Glomerular endothelial cell (primary cell): ENCODE data around the gene DIP2C. TPM values are rescaled to one million over a fixed set of nuclear protein-coding genes. Genes with fewer than 3 reads are reported as not detected.

Experiments
- DNase-seq: peaks from one replicate; pipeline ENCODE4 v3.0.0-alpha.2; 2011; ENCODE audit warnings: low read depth, low spot score; ENCODE audit errors: extremely low read depth
- total RNA-seq: library from RNA; depleted of rRNA; stranded (reverse); fragments of >200 nt; gene quantifications from 2 replicates; pipeline ENCODE4 v1.2.3, GENCODE V29; 2015

Gene DIP2C
- total RNA-seq, 1 donor from 2014 or later: 16.5 TPM

DNA sequence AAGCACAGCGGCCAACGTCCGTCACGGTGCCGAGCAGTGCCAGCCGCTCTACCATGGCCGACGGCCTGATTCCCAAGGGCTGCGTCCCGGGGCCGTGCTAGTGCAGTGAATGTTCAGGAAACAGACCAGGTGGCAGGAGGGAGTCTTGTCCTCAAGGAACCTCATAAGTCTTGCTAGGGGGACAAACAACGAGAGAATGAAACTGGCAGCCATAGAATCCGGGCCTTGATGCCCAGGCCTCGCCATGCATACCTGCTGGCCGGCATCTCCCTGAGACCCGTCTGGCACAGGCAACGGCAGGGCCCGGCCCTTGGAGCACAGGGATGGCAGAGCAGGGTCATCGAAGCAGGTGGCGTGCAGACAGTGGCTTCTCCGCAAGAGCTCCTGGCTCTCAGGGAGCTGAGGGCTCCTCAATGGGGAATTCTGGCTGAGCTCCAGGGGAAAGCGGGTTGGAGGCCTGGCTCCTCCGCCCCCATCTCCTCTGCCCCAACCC lies 58.8 kb downstream of the DIP2C start:
- DNase-seq: no peak

DNA sequence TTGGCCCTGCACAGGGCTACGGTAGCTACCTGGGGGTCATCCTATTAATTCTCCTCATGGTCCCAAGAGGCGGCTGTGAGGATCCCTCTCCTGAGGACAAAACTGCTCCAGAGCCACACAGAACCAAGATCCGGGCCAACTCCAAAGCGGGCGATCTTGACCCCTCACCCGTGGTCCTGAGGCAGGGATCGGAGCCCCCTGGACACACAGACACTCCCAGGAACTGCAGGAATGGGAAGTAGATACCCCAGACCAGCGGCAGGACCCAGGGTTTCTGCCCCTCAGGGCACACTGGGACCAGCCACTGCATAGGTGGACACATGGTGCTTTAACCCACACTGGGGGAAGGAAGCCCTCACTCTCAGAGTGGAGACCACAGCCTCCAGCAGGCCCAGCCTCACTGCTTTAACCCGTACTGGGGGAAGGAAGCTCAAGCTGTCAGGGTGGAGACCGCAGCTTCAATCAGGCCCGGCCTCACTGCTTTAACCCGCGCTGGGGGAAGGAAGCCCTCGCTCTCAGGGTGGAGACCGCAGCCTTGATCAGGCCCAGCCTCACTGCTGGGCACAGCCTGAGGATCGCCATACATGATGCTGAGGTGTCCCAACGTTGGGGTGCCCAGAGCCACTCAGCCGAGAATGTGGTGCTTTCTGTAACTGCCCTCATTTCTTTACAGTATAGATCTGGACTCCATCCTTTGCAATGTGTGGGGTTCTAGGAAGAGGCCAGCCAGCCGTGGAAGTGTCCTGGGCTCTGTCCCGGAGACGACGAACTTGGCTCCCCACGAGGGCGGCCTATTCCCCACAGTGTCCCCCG lies 60.1 kb downstream of the DIP2C start:
- DNase-seq: no peak

DNA sequence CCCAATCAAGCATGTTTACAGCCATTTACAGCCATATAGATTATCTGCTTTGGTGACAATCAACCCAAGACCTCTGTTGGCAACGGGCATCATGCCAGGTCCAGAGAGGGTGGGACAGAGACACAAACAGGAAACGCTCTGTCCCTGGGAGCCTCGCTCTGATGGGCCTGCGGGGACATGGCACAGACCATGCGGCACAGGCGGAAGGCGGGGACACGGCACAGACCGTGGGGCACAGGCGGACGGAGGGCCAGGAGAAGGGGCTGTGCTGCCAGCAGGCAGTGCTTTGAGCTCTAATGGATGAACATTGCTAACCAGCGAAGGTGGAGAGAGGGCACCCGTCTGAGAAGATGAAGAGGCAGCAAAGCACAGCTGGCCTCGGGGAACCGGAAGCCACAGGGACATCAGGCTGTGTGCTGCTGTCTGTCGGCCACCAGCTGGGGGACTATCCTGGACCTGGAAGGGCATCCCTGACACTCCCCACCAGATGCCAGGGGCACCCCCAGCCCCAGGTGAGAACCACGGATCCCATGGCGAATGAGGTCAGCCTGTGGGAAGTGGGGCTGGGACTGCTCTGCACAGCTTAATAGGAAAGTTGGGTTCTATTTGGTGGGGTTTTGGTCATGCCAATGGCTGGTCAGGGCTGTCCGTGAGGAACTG lies 61.0 kb downstream of the DIP2C start:
- no peak for DNase-seq

DNA sequence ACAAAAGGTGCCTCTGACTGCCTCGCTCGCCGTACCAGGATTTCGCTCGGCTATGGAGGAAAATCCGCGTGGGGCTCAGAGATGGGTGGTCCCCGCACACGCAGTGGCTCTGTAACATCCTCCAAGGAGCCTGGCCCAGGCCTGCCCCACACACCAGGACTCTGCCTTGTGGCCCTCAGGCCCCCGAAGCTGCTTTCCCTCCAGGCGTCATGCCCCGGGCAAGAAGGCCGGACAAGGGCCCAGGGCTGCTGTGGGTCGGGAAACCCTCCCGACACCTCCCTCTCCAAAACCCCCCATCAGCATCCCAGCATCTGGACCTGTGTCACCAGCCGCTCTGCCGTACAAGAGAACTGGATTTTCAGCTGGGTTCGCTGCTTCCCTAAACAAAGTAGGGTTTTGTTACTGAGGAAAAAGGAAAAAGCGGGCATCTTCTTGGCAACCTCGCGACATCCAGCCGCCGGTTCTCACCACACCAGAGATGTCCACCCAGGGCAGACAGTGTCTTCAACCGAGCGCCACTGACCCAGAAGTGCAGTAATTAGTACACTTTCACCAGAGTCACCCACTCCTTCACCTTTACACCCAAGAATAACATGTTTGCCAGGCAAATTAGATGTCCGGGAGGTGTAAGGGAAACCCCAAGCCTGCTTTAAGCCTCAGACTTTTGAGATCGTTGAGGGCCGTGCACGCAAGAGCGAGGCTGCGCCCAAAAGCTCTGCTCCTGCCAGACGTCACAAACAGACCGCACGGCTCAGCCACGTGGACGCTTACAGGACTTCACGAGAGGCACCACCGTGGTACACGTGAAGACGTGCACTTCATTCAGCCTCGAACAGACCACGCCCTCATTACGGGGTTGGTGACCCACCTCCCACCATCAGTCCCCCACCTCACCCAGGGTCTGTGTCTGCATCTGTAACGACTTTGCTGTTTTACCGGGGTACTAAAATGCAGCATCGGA lies 62.2 kb downstream of the DIP2C start:
- DNase-seq: no peak

DNA sequence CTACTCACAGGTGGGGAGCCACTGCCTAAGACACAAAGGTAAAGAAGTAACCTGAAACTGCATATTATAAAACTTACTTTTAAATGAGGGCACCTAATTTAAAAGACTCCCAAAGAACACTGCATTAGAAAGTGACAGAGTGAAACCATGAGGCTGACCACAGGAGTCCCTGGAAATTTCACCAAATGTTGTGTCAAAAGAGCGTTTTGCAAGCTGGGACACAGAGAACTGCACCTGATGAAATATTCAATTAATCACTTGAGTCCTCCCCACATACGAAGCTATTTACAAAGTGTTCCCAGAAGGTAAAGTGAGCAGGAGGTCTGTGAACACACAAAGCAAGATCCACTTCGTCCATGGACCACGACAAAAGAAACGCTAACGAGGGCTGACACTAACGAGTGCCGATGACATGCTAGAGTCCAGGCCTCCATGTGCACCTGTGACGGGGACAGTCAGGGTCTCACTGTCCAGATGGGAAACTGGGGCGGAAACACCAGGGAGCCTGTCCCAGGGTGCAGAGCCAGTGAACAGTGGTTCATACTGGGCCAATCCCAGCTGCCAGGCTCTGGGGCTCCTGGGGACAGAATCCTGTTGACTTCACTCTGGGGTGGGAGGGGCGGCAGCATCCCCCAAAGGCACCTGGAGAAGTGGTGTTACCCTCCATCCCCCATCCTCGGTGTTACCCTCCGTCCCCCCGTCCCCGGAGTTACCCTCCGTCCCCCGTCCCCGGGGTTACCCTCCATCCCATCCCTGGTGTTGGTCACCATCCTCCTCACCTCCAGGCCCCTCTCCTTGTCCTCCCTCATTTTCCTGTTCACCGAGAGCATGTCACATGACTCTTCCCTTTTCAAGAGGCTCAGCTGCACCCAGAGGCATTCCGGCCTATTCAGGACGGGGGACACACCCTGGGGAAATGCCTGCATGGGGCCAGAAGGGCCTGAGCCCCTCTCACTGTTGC lies 63.4 kb downstream of the DIP2C start:
- no peak for DNase-seq

DNA sequence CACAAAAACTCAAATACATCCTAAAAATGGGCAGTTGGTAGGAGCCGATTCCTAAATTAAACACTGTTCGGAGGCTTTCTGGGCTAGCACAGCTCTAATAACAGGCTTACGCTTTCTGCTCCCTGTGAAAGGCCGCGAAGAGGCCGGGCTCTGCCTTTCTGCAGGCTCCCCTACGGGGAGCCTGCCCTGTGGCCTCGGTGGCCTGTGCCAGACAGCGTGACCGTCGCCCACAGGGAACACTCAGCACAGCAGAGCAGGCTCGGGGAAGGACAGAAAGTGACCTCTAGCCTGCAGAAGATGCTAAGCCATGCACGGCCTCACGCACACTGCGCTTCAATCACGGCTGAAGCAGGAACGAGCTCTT lies 64.2 kb downstream of the DIP2C start:
- DNase-seq: no peak

DNA sequence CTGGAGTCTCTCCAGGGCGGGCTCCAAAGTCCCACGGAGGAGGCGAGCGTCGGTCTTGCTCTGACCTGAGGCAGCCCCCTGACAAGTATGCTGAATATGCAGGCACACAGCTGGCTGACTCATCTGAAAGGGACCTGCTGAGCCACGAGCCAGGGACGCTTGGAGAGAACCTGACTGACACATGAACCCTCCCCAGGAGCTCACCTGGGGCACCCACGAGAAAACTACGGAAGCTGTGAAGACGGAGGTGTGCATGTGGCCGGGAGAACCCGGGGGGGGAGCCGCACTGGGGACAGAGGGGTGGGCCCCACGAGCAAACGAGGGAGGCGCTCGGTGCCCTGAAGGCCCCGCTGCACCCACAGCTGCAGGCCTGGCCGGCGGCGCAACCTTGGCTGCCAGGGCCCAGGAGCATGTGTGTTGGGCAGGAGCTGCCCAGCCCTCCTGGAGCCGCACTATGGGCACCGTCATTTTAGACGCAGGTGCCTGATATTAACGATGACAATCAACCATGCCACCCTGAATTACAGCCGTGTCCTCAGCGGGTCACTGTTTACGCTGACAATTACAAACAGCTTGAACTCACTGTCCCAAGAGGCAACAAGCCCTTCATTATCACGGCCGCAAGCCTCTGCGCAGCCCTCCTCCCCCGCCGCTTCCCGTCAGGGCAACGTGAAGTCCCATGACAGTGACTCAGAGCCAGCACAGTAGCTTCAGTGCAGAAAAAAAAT lies 64.7 kb downstream of the DIP2C start:
- no peak for DNase-seq

DNA sequence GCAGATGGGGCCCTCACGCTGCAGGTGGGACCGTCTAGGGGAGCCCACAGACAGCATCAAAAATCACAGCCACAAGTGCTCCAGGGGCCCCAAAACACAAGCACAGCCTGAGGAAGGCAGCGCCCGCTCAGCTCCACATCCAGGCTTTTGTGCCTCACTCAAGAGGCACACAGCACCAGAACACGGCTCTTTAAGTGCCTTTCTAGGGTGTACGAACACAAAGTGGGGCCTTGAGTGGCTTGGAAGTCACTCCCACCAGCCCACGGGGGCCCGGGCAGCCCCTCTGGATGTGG lies 65.2 kb downstream of the DIP2C start:
- DNase-seq: no peak

DNA sequence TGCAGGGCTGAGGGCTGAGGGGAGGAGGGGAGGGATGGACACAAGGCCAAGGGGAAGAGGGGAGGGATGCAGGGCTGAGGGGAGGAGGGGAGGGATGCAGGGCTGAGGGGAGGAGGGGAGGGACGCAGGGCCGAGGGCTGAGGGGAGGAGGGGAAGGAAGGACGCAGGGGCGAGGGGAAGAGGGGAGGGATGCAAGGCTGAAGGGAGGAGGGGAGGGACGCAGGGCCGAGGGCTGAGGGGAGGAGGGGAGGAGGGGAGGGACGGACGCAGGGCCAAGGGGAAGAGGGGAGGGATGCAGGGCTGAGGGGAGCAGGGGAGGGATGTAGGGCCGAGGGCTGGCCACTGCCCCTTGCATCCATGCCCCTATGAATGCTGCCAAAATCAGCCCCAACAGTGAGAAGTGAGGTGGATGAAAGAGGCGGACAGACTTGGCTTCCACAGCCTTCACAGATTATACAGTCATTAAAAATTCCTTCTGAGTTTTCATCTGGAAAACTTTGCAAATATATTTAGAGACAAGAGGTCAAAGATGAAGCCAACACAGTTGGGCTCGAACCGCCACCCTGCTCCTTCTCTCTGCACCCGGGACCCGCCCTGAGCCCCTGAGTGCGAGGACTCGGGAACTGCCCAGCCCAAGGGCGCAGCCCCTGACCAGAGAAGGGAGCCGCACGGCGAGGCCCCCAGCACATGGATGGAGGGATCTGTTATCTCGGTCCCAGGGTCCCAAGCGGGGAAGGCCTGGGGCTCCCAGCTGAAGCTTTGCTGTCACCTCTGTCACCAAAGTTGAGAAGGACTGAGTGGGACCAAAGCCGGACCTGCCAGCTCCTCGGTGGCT lies 65.8 kb downstream of the DIP2C start:
- DNase-seq: no peak

DNA sequence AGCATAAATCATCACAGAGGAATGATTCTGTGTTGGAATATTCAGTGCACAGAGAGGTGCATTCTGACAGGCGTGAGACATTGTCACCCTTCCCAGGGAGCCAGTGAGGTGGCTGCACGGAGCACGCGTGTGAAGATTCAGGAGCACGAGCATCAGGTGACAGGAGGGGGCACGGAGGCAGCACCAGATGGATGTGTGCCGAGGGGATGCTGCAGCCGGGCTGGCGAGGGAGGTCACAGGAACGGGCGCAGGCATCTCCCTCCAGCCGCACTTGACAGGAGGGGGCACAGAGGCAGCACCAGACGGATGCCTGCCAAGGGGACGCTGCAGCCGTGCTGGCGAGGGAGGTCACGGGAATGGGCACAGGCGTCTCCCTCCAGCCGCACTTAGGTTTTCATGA lies 66.5 kb downstream of the DIP2C start:
- DNase-seq: no peak

DNA sequence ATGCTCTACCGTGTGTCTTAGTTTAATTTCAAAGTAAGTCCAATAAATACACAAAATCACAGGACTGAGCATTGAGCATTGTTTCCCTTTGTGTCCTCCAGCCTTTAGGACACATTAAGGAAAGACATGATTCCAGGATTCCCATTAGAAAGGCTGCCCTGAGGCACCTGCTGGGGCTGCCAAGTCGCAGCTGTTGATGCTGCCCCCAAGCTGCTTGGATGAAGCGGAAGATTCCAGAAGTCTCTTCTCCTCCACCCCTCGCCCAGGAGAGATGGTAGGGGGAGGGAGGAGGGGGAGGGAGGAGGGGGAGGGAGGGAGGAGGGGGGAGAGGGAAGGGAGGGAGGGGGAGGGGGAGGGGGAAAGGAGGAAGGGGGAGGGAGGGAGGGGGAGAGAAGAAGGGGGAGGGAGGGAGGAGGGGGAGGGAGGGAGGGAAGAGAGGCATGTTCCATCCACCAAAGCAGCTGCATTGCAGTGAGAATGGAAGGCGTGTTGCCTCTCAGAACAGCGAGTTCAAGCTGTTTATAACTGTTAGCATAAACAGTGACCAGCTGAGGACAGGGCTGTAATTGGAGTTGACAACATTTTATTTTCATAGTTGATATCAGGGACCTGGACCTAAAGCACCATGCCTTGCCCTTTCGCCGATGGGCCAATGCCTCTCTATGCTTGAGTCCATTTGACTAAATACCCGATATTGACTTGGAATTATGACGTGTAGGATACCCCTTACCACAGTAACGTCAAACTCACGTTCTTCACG lies 67.3 kb downstream of the DIP2C start:
- no peak for DNase-seq

DNA sequence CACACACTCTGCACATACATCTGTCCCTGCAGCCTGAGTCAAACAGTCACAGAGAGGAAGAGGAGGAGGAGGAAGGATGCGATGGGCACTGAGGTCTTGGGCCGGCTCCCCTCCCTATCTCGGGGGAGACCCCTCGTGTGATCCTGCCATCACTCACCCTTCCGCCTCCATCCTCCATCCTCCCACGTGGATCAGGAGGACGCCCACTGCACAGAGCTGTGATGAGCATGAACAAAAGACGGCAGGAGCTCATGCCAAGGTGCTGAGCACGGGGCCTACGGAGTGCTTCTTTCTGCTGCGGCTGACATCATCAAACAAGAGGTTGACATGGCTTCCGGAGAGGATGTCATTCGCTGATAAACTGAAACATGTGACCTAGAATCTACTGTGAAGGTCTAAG lies 68.0 kb downstream of the DIP2C start:
- no peak for DNase-seq

DNA sequence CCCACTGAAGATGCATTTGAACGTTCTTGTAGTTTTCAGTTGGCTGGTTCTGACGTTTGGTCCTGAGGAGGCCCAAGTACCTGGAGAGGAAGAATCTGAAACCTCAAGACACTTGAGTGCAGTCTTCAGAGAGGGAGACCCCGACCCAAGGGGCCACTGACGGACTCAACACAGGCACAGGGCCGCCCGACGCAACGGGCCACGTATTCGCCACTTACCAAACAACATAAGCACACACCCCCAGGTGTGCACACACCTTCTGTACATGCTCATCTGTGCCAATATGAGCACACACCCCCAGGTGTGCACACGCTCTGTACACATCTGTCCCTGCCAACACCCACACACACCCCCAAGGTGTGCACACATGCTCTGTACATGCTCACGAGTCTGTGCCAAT lies 68.5 kb downstream of the DIP2C start:
- DNase-seq: no peak

DNA sequence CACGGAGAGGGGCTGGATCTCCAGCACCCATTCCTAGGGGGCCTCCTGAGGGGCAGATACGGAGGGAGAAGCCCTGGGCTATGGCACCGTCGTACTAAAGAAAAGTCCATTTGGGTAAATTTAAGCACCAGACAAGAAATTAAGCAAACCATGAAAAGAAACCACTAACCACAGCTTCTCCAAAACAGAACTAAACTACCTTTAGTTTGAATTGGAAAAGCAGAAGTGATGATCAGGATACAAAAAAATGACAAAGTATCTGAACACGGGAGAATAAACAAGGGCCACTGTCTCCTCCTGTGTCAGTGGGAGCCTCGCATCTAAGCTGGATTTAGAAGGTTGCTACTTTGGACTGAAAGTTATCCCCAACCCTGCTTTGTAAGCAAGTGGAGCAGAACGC lies 69.1 kb downstream of the DIP2C start:
- no peak for DNase-seq

DNA sequence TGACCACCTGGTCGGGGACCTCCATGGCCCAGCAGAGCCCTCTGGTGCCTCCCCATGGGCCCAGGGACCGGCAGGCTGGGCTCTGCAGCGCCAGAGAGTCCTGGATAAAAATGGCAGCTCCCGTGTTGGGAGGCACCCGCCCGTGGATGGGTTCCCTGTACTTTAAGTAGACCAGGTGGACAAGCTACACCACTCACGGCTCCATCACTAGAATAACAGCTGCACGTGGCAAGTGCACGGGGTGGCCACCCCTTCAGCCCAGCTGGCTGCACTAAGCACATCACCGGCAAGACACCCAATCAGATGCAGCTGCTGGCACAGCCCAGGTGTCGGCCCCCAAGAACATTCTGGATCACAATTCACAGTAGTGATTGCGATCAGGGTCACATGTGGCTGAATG lies 69.8 kb downstream of the DIP2C start:
- no peak for DNase-seq

DNA sequence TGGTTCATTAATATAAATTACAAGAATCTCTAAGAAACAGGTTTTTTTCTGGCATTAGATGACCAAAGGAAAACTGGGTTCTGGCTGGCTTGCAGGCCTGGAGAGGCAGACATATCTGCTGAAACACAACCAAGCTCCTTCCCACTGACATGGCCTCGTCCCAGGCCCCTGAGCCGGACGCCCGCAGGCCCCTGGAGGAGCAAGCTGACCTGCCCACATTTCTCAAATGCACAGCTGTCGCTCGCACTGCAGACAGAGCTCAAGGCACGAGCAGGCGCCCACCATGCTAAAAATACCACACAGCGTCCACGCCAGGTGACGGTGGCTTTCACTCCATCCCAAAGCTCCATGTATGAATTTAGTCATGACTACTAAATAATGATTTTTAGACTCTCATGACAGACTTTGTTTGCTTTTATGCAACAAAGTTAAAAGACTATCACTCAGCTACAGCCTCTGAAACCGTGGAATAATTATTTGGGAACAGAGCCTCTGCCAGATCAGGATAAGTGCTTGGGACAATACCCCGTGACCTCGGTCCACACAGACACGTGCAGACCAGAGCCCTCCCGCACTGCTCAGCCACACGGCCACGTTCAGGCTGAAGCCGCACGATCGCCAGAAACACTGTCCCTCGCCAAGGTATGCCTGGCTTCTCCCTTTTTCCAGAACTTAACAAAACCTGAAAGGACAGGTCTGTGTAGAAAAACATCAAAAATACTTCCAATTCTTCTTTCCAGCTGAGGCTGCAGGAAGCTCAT lies 71.1 kb downstream of the DIP2C start:
- no peak for DNase-seq

DNA sequence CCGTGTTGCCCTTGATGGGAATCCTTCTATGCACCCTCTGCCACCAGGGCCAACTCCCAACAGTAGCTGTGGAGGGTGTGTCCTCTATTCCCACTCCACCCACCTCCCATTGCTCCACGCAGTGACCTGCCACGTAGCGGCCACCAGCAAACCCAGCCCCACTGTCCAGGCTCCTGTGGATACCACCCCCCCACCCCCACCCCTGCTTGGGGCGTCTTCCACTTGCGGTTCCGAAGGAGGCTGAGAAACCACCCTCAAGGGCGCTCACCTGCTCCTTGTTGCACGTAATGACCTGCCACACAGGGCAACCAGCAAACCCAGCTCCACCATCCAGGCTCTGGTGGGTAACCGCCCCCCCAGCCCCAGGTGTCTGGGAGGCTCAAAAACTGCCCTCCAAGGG lies 72.0 kb downstream of the DIP2C start:
- no peak for DNase-seq
